Astrocyte (in vitro differentiated cells and primary cell): ENCODE results near the gene ASB14. TPM values are rescaled to one million over a fixed set of nuclear protein-coding genes. Genes with fewer than 3 reads are reported as not detected.

Source experiments
- DNase-seq: peaks from one replicate; pipeline ENCODE4 v3.0.0-alpha.2; 2010; ENCODE audit warnings: low read depth
- FAIRE-seq: peaks from 2 replicates; lab custom pipeline; 2011; peaks lifted over from hg19 to GRCh38; lab: Jason Lieb, UNC
- H2AFZ ChIP-seq: 2 replicates; pipeline ENCODE4 v1.6.0; 2012; ENCODE audit warnings: low read depth, low read length, inconsistent platforms
- H3K27ac ChIP-seq: 2 replicates; pipeline ENCODE4 v1.5.1; 2011; ENCODE audit warnings: low read depth, low read length, inconsistent platforms
- H3K27me3 ChIP-seq: 2 replicates; pipeline ENCODE4 v1.6.0; 2011; ENCODE audit warnings: low read length, inconsistent platforms; ENCODE audit not compliant: insufficient read depth
- H3K36me3 ChIP-seq: 2 replicates; pipeline ENCODE4 v1.5.1; 2011; ENCODE audit warnings: low read length, inconsistent platforms; ENCODE audit not compliant: insufficient read depth
- H3K4me1 ChIP-seq: 2 replicates; pipeline ENCODE4 v1.5.1; 2011; ENCODE audit warnings: low read length, inconsistent platforms; ENCODE audit not compliant: insufficient read depth
- H3K4me2 ChIP-seq: 2 replicates; pipeline ENCODE4 v1.6.0; 2012; ENCODE audit warnings: low read length, inconsistent platforms
- H3K4me3 ChIP-seq: 2 replicates; pipeline ENCODE4 v1.5.1; 2011; ENCODE audit warnings: low read depth, mild to moderate bottlenecking, low read length, inconsistent platforms; ENCODE audit not compliant: insufficient read depth
- H3K79me2 ChIP-seq: 2 replicates; pipeline ENCODE4 v1.6.0; 2012; ENCODE audit warnings: mild to moderate bottlenecking, low read length, inconsistent platforms; ENCODE audit not compliant: insufficient read depth
- H3K9ac ChIP-seq: 2 replicates; pipeline ENCODE4 v1.6.0; 2012; ENCODE audit warnings: mild to moderate bottlenecking, low read length, inconsistent platforms
- H3K9me3 ChIP-seq: 2 replicates; pipeline ENCODE4 v1.5.1; 2012; ENCODE audit warnings: low read depth, mild to moderate bottlenecking, low read length, inconsistent platforms; ENCODE audit not compliant: insufficient read depth
- H4K20me1 ChIP-seq: 2 replicates; pipeline ENCODE4 v1.6.0; 2012; ENCODE audit warnings: low read length, inconsistent platforms; ENCODE audit not compliant: insufficient read depth
- H3K27ac Mint-ChIP-seq: one replicate; pipeline ENCODE4 v1.8.0; 2021; ENCODE audit warnings: mild to moderate bottlenecking, mixed read lengths; ENCODE audit not compliant: unreplicated experiment
- H3K27me3 Mint-ChIP-seq: one replicate; pipeline ENCODE4 v1.8.0; 2021; ENCODE audit warnings: low read depth, mixed read lengths; ENCODE audit not compliant: unreplicated experiment
- H3K36me3 Mint-ChIP-seq: one replicate; pipeline ENCODE4 v1.8.0; 2021; ENCODE audit warnings: low read depth, mixed read lengths; ENCODE audit not compliant: unreplicated experiment
- H3K4me1 Mint-ChIP-seq: one replicate; pipeline ENCODE4 v1.8.0; 2021; ENCODE audit warnings: low read depth, mixed read lengths; ENCODE audit not compliant: unreplicated experiment
- H3K4me3 Mint-ChIP-seq: one replicate; pipeline ENCODE4 v1.8.0; 2021; ENCODE audit warnings: mild to moderate bottlenecking, moderate library complexity, mixed read lengths; ENCODE audit not compliant: unreplicated experiment
- H3K9me3 Mint-ChIP-seq: one replicate; pipeline ENCODE4 v1.8.0; 2021; ENCODE audit warnings: mild to moderate bottlenecking, mixed read lengths; ENCODE audit not compliant: unreplicated experiment
- EZH2 ChIP-seq: IDR thresholded peaks from 2 replicates; pipeline ENCODE4 v1.6.1; 2012; ENCODE audit warnings: mild to moderate bottlenecking, low read length, inconsistent platforms; ENCODE audit not compliant: insufficient read depth
- total RNA-seq: library from RNA; stranded (reverse); gene quantifications from 2 replicates; pipeline ENCODE4 v1.2.1, GENCODE V29; 2021
- TF ChIP-seq, protein P1 (sequence below): IDR thresholded peaks from 2 replicates; pipeline ENCODE4 v1.5.1; 2011; ENCODE audit warnings: low read depth, mild to moderate bottlenecking, inconsistent platforms, low read length, moderate library complexity; ENCODE audit not compliant: insufficient read depth

The ASB14 gene
- total RNA-seq, 1 donor from 2014 or later: not detected

DNA sequence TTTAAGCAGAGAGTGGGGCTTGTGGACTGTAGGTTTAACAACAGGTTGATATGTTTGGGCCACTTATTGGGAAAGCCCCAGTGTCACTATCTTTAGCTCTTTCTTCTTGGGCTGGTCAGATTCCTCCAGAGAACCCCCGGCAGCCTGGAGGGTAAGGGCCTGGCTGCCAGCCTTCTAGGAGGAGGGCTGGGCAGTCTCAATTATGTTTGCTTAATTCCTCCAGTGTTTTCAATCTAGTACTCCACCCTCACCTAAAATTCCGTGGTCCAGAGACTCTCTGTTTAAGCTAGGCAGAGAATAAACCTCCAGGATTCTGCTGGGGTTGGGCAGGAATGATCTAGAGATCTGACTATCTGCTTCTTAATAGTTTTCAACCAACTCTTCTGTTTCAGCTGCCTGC is 5.3 kb downstream of the ASB14 start:
- peaks cover 1% of the 10 kb centered on the region for H3K4me1 Mint-ChIP-seq
- H3K27ac Mint-ChIP-seq: no peak overlapping the region
- H2AFZ ChIP-seq: no peak overlapping the region
- H3K27me3 Mint-ChIP-seq: no peaks in the 10 kb centered on the region
- no peak overlapping the region for H3K4me3 Mint-ChIP-seq
- no peaks in the 10 kb centered on the region for H3K4me1 ChIP-seq
- no peak for TF ChIP-seq EZH2
- TF ChIP-seq, protein P1, sequence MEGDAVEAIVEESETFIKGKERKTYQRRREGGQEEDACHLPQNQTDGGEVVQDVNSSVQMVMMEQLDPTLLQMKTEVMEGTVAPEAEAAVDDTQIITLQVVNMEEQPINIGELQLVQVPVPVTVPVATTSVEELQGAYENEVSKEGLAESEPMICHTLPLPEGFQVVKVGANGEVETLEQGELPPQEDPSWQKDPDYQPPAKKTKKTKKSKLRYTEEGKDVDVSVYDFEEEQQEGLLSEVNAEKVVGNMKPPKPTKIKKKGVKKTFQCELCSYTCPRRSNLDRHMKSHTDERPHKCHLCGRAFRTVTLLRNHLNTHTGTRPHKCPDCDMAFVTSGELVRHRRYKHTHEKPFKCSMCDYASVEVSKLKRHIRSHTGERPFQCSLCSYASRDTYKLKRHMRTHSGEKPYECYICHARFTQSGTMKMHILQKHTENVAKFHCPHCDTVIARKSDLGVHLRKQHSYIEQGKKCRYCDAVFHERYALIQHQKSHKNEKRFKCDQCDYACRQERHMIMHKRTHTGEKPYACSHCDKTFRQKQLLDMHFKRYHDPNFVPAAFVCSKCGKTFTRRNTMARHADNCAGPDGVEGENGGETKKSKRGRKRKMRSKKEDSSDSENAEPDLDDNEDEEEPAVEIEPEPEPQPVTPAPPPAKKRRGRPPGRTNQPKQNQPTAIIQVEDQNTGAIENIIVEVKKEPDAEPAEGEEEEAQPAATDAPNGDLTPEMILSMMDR: no peak
- H3K9me3 ChIP-seq: no peaks in the 10 kb centered on the region
- no peak overlapping the region for H3K27ac ChIP-seq
- no peak overlapping the region for H3K9ac ChIP-seq
- H3K4me3 ChIP-seq: no peak overlapping the region
- H3K9me3 Mint-ChIP-seq: peaks cover 4% of the 10 kb centered on the region
- no peaks in the 10 kb centered on the region for H3K79me2 ChIP-seq
- DNase-seq: no peak
- H3K36me3 Mint-ChIP-seq: no peaks in the 10 kb centered on the region
- no peaks in the 10 kb centered on the region for H3K27me3 ChIP-seq
- no peak for FAIRE-seq
- no peak overlapping the region for H3K4me2 ChIP-seq
- no peaks in the 10 kb centered on the region for H4K20me1 ChIP-seq
- H3K36me3 ChIP-seq: no peaks in the 10 kb centered on the region

- DNase-seq (no peak), FAIRE-seq (no peak)
- peaks cover 14% of the 10 kb centered on the region for H3K4me1 Mint-ChIP-seq
- TF ChIP-seq EZH2: no peak
- TF ChIP-seq, protein P1: no peak
- Histone ChIP-seq H4K20me1 (no peaks in the 10 kb centered on the region), H3K4me3 (no peak overlapping the region), H3K4me2 (no peak overlapping the region), H3K36me3 (no peaks in the 10 kb centered on the region), H3K79me2 (no peaks in the 10 kb centered on the region), H3K9me3 (no peaks in the 10 kb centered on the region), H3K9ac (no peak overlapping the region), H2AFZ (no peak overlapping the region), H3K27ac (no peak overlapping the region), H3K4me1 (peaks cover 4% of the 10 kb centered on the region), H3K27me3 (no peaks in the 10 kb centered on the region)
- peaks cover 4% of the 10 kb centered on the region for H3K36me3 Mint-ChIP-seq
- no peak overlapping the region for H3K4me3 Mint-ChIP-seq
- H3K27ac Mint-ChIP-seq: no peak overlapping the region
- H3K9me3 Mint-ChIP-seq: peaks cover 3% of the 10 kb centered on the region
- H3K27me3 Mint-ChIP-seq: no peaks in the 10 kb centered on the region
Measured at GRCh38 chr3:57283334-57283733, 9.2 kb downstream of the ASB14 start.

DNA sequence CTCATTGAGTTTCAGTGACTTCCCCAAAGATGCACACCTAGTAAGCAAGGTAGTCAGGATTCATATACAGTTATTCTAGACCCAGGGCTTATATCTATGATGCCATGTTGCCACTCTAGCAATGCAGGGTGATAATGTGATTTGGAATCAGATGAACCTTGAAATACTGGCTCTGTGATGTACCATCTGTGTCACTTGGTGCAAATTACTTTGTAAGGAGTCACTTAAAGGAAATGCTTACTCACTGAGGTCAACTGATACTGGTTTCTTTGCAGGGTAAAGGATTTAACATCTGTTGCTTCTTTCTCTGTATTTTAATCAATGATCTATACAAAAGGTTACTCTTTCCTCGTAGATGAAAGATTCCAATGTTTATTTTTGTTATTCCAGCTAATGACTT is 10.8 kb downstream of the ASB14 start:
- Mint-ChIP-seq H3K36me3 (peaks cover 8% of the 10 kb centered on the region), H3K4me1 (peaks cover 14% of the 10 kb centered on the region), H3K9me3 (peaks cover 3% of the 10 kb centered on the region), H3K27ac (peak overlapping the region; percentile 53), H3K27me3 (no peaks in the 10 kb centered on the region), H3K4me3 (no peak overlapping the region)
- H3K27ac ChIP-seq: no peak overlapping the region
- no peak overlapping the region for H3K4me3 ChIP-seq
- H3K4me1 ChIP-seq: peaks cover 4% of the 10 kb centered on the region
- peak; percentile 52 for DNase-seq
- FAIRE-seq: no peak
- H3K36me3 ChIP-seq: no peaks in the 10 kb centered on the region
- H2AFZ ChIP-seq: no peak overlapping the region
- TF ChIP-seq, protein P1: no peak
- TF ChIP-seq EZH2: no peak
- no peak overlapping the region for H3K9ac ChIP-seq
- H3K79me2 ChIP-seq: no peaks in the 10 kb centered on the region
- no peaks in the 10 kb centered on the region for H4K20me1 ChIP-seq
- H3K9me3 ChIP-seq: no peaks in the 10 kb centered on the region
- H3K27me3 ChIP-seq: no peaks in the 10 kb centered on the region
- H3K4me2 ChIP-seq: no peak overlapping the region
